NCI-H345 treated with DMSO at 0.1 percent for 48 hours (cell line): ENCODE results near the gene HOXB7.
A peak's percentile ranks its signal among the peaks of the same experiment; 100 is the strongest.

Source experiments
- DNase-seq: peaks from one replicate; lab custom pipeline; 2025; ENCODE audit not compliant: unreplicated experiment; lab: John Stamatoyannopoulos, UW

The HOXB7 gene

GRCh38 chr17:48611681-48612455 is 1.1 kb upstream of the HOXB7 start:
- peak; percentile 87 for DNase-seq

DNA sequence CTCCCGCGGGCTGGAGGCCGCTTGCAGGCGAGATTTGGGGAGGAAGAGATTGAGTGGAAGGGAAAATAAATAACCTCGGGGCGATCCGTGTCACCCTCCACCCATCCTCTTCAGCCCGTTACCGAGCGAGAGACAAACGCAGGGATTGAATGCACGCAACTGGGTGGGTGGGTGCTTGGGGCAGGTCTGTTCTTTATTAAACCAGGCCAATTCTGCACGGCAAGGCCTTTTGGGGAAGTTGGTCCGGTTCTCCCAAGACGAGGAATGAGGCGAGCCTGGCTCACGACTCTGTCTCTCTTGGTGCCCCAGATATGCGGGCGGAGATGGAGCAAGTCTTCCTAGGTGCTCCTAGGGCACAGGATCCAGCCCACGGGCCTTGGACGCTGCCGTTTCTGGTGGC is 396 bp upstream of the HOXB7 start:
- DNase-seq: no peak

GRCh38 chr17:48609759-48610281 is 997 bp downstream of the HOXB7 start:
- peak; percentile 13 for DNase-seq

- DNase-seq: no peak
Observed at GRCh38 chr17:48609033-48609432, 1.8 kb downstream of the HOXB7 start.

GRCh38 chr17:48608494-48608834 is 2.4 kb downstream of the HOXB7 start:
- DNase-seq: no peak

- DNase-seq: no peak
Observed at GRCh38 chr17:48606892-48607614, 3.8 kb downstream of the HOXB7 start.

DNA sequence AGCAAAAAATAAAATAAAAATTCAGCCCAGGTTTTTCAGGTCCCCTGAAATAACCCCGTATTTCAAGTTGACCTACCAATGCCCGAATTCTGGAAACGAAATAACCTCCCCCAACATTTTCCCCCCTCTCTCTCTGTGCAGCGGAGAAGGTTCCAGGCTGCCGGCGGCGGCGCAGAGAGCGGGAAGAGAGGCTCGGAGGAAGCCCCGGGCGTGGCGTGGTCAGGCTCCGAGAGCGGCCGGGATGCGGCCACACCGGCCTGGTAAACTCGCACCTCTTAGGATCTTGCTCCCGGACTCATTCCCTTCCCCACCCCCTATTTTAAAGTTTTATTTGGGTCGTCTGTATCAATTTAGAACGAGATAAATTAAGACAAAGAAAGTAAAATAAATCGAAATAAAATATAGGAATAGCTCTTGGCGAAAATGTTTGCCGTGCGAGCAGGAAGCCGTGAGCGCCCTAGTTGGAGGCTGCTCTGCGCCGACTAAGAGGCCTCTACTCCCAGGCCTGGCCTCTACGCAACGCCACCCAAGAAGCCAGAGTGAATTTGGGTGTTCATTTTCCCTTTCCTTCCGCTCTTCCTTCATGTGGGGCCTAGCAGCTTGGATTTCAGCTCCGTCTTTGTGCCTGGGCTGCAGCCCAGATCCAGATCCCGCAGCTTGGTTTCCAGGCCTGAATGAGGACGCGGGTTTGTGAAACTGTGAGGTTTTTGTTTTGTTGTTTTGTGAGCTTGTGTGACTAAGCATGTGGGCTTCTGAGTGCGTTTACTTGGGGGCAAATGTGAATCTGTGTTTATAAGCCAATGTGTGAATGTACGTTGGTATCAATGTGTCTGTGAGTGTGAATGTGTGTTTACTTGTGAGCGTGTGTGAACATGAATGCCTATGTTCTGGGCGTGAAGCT is 4.6 kb downstream of the HOXB7 start:
- DNase-seq: no peak

DNA sequence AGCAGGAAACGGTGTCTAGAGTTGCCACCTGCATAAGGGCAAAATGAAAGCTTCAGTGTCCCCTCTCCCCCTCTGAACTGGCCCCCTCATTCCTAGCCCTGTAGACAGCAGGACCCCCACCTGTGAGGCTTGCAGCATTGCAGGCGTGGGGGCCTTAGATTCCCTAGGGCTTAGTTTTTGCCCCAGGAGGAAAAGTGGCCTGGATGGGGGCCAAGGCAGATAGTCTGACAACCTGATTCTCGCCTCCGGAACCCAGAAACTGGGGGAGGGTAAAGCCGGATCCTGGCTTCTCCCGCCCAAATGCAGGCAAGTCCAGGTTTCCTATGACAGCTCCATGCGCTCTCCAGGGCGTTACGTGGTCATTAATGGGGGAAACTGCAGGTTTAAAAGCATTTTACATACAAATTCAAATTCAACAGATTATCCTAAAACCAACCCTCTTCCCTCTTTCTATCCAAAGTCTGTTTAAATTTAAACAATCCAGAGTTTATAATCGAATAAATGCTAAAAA is 5.4 kb downstream of the HOXB7 start:
- no peak for DNase-seq

- no peak for DNase-seq
Observed at GRCh38 chr17:48604770-48605329, 6.0 kb downstream of the HOXB7 start, which contains the start of gene HOXB6. HOXB6 (minus strand) TSS chr17:48604986; CDS start chr17:48598150, 6,836 bp downstream.

- no peak for DNase-seq
Observed at GRCh38 chr17:48603959-48604769, 6.7 kb downstream of the HOXB7 start.

DNA sequence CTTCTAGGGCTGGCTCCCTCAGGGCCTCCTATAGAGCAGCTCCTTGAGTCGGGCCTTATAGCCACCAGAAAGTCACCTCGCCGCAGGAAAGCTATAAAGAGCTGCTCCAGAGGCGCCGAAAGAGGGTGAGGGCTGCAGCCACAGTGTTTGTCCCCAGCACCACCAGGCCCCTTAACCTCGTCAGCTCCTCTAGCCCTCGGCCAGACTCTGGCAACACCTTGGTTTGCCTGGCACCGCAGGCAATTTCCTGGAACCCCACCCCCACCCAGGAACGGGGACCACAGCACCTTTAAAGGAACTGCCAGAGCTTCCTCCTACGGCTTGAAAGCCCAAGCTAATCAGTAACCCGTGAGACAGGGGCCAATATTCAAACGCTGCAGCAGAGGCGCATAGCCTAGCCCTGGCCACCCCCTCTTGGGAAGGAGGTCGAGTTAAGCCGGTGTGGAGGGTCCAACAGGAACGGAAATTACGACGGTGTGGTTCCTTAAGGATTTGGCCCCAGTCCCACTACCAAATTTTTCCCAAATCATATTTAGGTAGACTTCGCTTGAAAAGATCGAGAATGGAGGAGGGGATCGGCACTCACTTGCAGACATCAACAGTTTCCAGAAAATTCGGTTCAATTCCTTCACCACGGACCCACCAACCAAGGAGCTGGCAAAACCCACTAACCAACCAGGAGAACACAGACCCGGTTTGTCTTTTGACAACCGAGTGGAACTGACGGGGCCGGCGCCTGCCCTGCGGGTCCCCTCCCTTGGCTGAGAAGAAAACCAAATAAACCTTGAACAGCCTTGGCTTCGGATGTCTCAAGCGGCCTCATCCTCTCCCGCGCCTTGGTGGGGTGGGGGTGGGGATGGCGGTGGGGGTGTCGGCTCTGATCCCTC is 9.0 kb downstream of the HOXB7 start:
- DNase-seq: no peak

DNA sequence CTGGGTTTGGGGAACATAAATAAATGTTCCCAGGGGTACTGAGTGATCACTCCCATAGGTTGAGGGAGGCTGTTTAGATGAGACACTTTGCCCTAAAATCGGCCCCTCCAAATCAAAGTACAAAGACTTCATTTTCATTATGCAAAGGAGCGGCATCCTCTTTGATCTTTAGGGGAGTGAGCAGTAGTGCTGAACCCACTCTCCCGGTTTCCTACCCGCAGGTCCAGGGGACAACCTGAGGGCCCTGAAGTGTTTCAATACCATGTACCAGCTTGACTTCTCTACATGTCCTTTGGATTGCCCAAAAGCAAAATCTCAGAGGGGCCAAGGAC is 9.6 kb downstream of the HOXB7 start:
- no peak for DNase-seq

- no peak for DNase-seq
Observed at GRCh38 chr17:48600244-48601098, 10.3 kb downstream of the HOXB7 start.

DNA sequence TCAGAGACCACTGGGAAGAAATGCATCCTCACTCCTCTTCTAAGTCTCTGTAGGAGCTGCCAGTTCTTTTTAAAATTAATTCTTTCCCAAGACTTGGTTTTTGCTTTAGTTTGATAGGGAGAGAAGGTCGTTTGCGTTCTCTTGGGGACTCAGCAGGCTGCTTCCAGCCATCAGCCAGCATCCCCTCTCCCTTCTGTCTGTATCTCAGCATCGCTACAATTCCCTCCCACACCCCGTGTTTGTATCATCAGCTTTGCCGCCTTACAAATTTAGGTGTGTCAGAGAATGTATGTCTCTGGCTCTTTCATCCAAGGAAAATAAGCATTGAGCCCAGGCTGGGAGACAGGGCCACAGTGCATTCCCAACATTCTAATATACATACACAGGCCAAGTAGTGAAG is 11.5 kb downstream of the HOXB7 start:
- no peak for DNase-seq

- DNase-seq: no peak
Observed at GRCh38 chr17:48598736-48599135, 12.1 kb downstream of the HOXB7 start.

DNA sequence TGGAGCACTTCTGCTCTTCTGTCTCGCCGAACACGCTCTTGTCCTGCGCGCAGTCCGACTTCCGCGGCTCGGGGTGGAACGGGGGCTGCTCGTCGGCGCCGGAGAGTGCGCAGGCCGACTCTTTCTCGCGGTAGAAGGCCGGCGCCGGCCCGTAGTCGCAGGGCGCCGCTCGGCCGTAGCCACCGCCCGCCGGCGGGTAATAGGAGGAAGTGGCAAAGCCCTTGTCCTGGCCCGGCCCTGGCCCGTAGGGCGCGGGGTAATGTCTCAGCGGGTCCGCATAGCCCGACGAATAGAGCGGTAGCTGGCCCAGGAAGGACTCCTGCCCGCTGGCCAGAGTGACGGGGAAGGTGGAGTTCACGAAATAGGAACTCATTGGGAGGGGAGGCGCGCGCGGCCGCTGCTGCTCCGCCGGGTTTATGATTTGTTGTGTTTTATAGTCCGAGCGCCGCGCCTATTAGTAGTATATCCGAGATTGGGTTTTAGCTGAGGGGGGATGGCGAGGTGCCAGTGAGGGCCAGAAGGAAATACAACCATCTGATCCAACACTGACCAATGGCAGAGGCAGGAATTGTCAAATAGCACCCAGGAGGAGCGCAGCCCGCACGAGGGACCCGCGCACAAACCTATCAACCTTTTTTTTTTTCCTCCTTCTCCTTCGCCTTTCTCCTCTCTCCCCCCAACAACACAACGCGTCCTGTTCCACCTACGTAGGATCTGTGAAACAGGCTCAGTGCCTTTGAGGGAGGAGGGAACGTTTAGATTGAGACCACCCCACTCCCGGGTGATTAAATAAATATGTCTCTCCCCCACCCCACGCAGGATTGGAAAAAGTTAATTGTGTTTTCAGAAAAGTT is 12.8 kb downstream of the HOXB7 start:
- no peak for DNase-seq

- no peak for DNase-seq
Observed at GRCh38 chr17:48597528-48597777, 13.4 kb downstream of the HOXB7 start.
